Measurements from ENCODE around the gene HOXB1.

DNA sequence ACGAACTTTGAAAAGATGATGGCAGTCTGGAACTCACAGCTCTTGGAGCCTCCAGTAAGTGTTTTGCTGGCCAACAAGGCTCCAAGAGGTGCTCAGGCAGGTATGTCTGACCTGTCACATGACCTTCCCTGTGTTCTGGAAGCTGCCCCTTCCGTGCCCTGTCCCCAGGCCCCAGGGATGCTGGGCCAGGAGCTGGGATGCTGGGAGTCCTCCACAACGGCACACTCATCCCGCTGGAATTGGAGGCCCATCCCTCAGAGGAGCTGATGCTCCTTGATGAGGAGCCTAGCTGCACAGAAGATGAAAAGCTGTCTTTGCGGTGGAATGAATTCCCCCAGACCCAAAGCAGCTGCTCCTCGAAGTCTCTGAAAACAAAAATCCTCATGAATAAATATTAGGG lies 47.8 kb downstream of the HOXB1 start:
- TF ChIP-seq, protein P1, sequence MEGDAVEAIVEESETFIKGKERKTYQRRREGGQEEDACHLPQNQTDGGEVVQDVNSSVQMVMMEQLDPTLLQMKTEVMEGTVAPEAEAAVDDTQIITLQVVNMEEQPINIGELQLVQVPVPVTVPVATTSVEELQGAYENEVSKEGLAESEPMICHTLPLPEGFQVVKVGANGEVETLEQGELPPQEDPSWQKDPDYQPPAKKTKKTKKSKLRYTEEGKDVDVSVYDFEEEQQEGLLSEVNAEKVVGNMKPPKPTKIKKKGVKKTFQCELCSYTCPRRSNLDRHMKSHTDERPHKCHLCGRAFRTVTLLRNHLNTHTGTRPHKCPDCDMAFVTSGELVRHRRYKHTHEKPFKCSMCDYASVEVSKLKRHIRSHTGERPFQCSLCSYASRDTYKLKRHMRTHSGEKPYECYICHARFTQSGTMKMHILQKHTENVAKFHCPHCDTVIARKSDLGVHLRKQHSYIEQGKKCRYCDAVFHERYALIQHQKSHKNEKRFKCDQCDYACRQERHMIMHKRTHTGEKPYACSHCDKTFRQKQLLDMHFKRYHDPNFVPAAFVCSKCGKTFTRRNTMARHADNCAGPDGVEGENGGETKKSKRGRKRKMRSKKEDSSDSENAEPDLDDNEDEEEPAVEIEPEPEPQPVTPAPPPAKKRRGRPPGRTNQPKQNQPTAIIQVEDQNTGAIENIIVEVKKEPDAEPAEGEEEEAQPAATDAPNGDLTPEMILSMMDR (optimal IDR thresholded peaks at IDR 0.05 in 1 of 3, IDR thresholded peaks at IDR 0.05 in 1 of 3, conservative IDR thresholded peaks at IDR 0.05 in 1 of 3; ENCODE audit: extremely low read depth in 1 of 3, insufficient read depth in 2 of 3, low read length in 3 of 3), result no peak
- no peak for TF ChIP-seq EZH2 (IDR thresholded peaks at IDR 0.05; ENCODE audit: low read length)

All from keratinocyte (primary cell).